SK-N-SH (cell line): ENCODE measurements around the gene OR52I1. TPM values are rescaled to one million over a fixed set of nuclear protein-coding genes. Genes with fewer than 3 reads are reported as not detected.

ENCODE experiments used
- CTCF ChIA-PET: fragments of 300-600, 350-600 bp; formaldehyde crosslinking; extraction: SDS; loops from one replicate; lab custom pipeline; 2021; lab: Yijun Ruan, JAX
- POLR2A ChIA-PET: fragments of 350-600 bp; sonication (Branson Sonifier 250); formaldehyde crosslinking; extraction: SDS; loops from one replicate; lab custom pipeline; 2020; ENCODE audit warnings: antibody characterized with exemption, inconsistent platforms; lab: Yijun Ruan, JAX
- DNase-seq: peaks from one replicate; pipeline ENCODE4 v3.0.0; 2012
- H2AFZ ChIP-seq: fragments of 200-600 bp; sonication (generic); 2 replicates; pipeline ENCODE4 v1.8.1; 2016; ENCODE audit warnings: antibody characterized with exemption, mild to moderate bottlenecking, low read depth
- H3F3A ChIP-seq: fragments of 200-600 bp; sonication (generic); replicated peaks from 2 replicates; pipeline ENCODE3; 2016; ENCODE audit warnings: antibody characterized with exemption, mild to moderate bottlenecking; ENCODE audit not compliant: insufficient read depth
- H3K27ac ChIP-seq, 2 experiments: fragments of 200-500 bp in 1 of 2; fragments of 200-600 bp in 1 of 2; sonication (Bioruptor generic) in 1 of 2; sonication (generic), shearing (Covaris generic) in 1 of 2; 2 replicates each; pipeline versions ENCODE4 v1.5.1 to v1.6.1; 2014 to 2016; ENCODE audit warnings: low read depth in 2 of 2, inconsistent platforms in 1 of 2, low read length in 1 of 2, mild to moderate bottlenecking in 1 of 2, mixed read lengths in 1 of 2
- H3K27me3 ChIP-seq: fragments of 200-600 bp; sonication (generic), shearing (Covaris generic); 2 replicates; pipeline ENCODE4 v1.6.1; 2016; ENCODE audit warnings: mixed run types; ENCODE audit not compliant: insufficient read depth
- H3K36me3 ChIP-seq, 2 experiments: fragments of 200-500 bp in 1 of 2; fragments of 200-600 bp in 1 of 2; sonication (Bioruptor generic) in 1 of 2; sonication (generic) in 1 of 2; replicated peaks in 1 of 2; 2 replicates each; pipeline versions ENCODE3 to v1.5.1; 2014 to 2016; ENCODE audit warnings: low read length in 1 of 2, mild to moderate bottlenecking in 1 of 2; ENCODE audit not compliant: insufficient read depth in 2 of 2, control insufficient read depth in 1 of 2
- H3K4me1 ChIP-seq, 2 experiments: fragments of 200-500 bp in 1 of 2; fragments of 200-600 bp in 1 of 2; sonication (Bioruptor generic) in 1 of 2; sonication (generic), shearing (Covaris generic) in 1 of 2; 2 replicates each; pipeline versions ENCODE4 v1.5.1 to v1.6.1; 2014 to 2016; ENCODE audit warnings: low read depth in 1 of 2, low read length in 1 of 2, mixed run types in 1 of 2; ENCODE audit not compliant: insufficient read depth in 2 of 2, control insufficient read depth in 1 of 2
- H3K4me2 ChIP-seq: fragments of 200-600 bp; sonication (generic), shearing (Covaris generic); 2 replicates; pipeline ENCODE4 v1.6.1; 2017; ENCODE audit warnings: mixed run types
- H3K4me3 ChIP-seq, 2 experiments: fragments of 200-500 bp in 1 of 2; fragments of 200-600 bp in 1 of 2; sonication (Bioruptor generic) in 1 of 2; sonication (generic), shearing (Covaris generic) in 1 of 2; 2 replicates each; pipeline versions ENCODE4 v1.5.1 to v1.8.1; 2014 to 2016; ENCODE audit warnings: low read depth in 2 of 2, inconsistent platforms in 1 of 2, low read length in 1 of 2, mild to moderate bottlenecking in 1 of 2, mixed read lengths in 1 of 2, moderate library complexity in 1 of 2
- H3K79me2 ChIP-seq: fragments of 200-600 bp; sonication (generic); 2 replicates; pipeline ENCODE4 v1.8.1; 2017; ENCODE audit warnings: mild to moderate bottlenecking; ENCODE audit not compliant: insufficient read depth
- H3K9ac ChIP-seq: fragments of 200-600 bp; sonication (generic); 2 replicates; pipeline ENCODE4 v1.6.1; 2017; ENCODE audit warnings: mixed run types
- H3K9me2 ChIP-seq: fragments of 200-600 bp; sonication (generic); 2 replicates; pipeline ENCODE4 v1.6.1; 2017; ENCODE audit warnings: mixed run types
- H3K9me3 ChIP-seq: fragments of 200-600 bp; sonication (generic); 2 replicates; pipeline ENCODE4 v1.6.1; 2017; ENCODE audit warnings: mixed run types, mild to moderate bottlenecking, moderate library complexity
- H4K20me1 ChIP-seq: fragments of 200-600 bp; sonication (generic); 2 replicates; pipeline ENCODE4 v1.6.1; 2017; ENCODE audit warnings: mild to moderate bottlenecking, mixed run types; ENCODE audit not compliant: insufficient read depth
- CHD2 ChIP-seq: fragments of 150-350 bp; IDR thresholded peaks from 2 replicates; pipeline ENCODE4 v1.6.1; 2018; ENCODE audit warnings: low read length; ENCODE audit not compliant: partially characterized antibody
- ELF1 ChIP-seq: IDR thresholded peaks from 2 replicates; pipeline ENCODE4 v1.4.0; 2012
- EP300 ChIP-seq, 2 experiments: IDR thresholded peaks; 2 replicates each; pipeline versions ENCODE4 v1.4.0 to v1.6.1; 2012; ENCODE audit warnings: borderline replicate concordance in 1 of 2, low read depth in 1 of 2, low read length in 1 of 2
- FOSL2 ChIP-seq: IDR thresholded peaks from 2 replicates; pipeline ENCODE4 v1.4.0; 2012; ENCODE audit warnings: low read depth, mild to moderate bottlenecking, moderate library complexity, borderline replicate concordance
- GABPA ChIP-seq: IDR thresholded peaks from 2 replicates; pipeline ENCODE4 v1.4.0; 2012; ENCODE audit warnings: low read depth, mild to moderate bottlenecking
- MAX ChIP-seq: IDR thresholded peaks from 2 replicates; pipeline ENCODE4 v1.4.0; 2012; ENCODE audit warnings: low read depth
- MXI1 ChIP-seq: IDR thresholded peaks from 2 replicates; pipeline ENCODE4 v1.6.1; 2012; ENCODE audit warnings: mild to moderate bottlenecking, low read depth, low read length, improper control_type of control experiment
- NFIC ChIP-seq: IDR thresholded peaks from 2 replicates; pipeline ENCODE4 v1.4.0; 2012; ENCODE audit warnings: borderline replicate concordance
- POLR2AphosphoS5 ChIP-seq: IDR thresholded peaks from 2 replicates; pipeline ENCODE4 v1.6.1; 2012; ENCODE audit warnings: low read depth, low read length
- RCOR1 ChIP-seq: fragments of 150-350 bp; IDR thresholded peaks from 2 replicates; pipeline ENCODE4 v1.6.1; 2017; ENCODE audit warnings: antibody characterized with exemption, low read length
- RFX5 ChIP-seq: IDR thresholded peaks from 2 replicates; pipeline ENCODE4 v1.6.1; 2012; ENCODE audit warnings: mild to moderate bottlenecking, improper control_type of control experiment, low read length
- RXRA ChIP-seq: IDR thresholded peaks from 2 replicates; pipeline ENCODE4 v1.4.0; 2012; ENCODE audit warnings: low read depth, mild to moderate bottlenecking, borderline replicate concordance
- SMC3 ChIP-seq: IDR thresholded peaks from 2 replicates; pipeline ENCODE4 v1.6.1; 2012; ENCODE audit warnings: low read depth, low read length, improper control_type of control experiment
- TAF1 ChIP-seq: IDR thresholded peaks from 2 replicates; pipeline ENCODE4 v1.6.1; 2012; ENCODE audit warnings: low read depth, mild to moderate bottlenecking, low read length, moderate library complexity, borderline replicate concordance
- TCF12 ChIP-seq: IDR thresholded peaks from 2 replicates; pipeline ENCODE4 v1.4.0; 2012
- TEAD4 ChIP-seq: IDR thresholded peaks from 2 replicates; pipeline ENCODE4 v1.4.0; 2012; ENCODE audit warnings: mild to moderate bottlenecking, borderline replicate concordance; ENCODE audit not compliant: insufficient read depth
- ZBTB33 ChIP-seq: IDR thresholded peaks from 2 replicates; pipeline ENCODE4 v1.4.0; 2012; ENCODE audit warnings: low read depth, borderline replicate concordance
- WGBS: methylation state at CpG from one replicate; pipeline ENCODE4 v1.1.6; 2017; ENCODE audit warnings: low lambda C conversion rate; 5-methylcytosine and 5-hydroxymethylcytosine counted together
- polyA plus RNA-seq, 3 experiments: library from polyadenylated mRNA; depleted of rRNA; stranded (reverse); fragments of >200 nt; gene quantifications; 2 replicates each; pipeline ENCODE4 v1.2.3, GENCODE V29; 2012
- TF ChIP-seq, protein P1 (sequence below): IDR thresholded peaks from 2 replicates; pipeline ENCODE4 v1.6.1; 2012; ENCODE audit warnings: mild to moderate bottlenecking, low read depth, low read length, moderate library complexity
- TF ChIP-seq, protein P2 (sequence below): IDR thresholded peaks from 2 replicates; pipeline ENCODE4 v1.4.0; 2012; ENCODE audit warnings: low read depth, borderline replicate concordance
- TF ChIP-seq, protein P3 (sequence below): IDR thresholded peaks from 2 replicates; pipeline ENCODE4; 2012

Gene OR52I1
- polyA plus RNA-seq, 1 of the 3 experiments (the other 2 are of a cell fraction), result not detected

DNA sequence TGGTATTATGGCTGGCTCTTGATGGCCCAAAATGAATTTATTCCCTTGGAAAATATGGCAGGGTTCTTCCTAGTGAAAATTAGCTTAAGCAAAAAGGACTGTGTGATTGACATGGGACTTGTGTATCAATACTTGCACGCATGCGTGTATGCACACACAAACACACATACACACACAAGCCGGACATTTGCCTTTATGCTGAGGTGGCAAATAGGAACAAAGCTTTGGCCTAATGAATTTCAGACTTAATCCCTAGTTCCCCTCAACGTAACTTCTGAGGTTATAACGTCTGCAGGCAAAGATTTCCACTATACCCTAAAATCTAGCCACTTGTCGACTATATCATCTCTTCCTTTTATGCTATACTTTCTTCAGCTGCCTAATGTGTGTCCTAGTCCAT is 15.2 kb upstream of the OR52I1 start:
- Histone ChIP-seq H3F3A (no peaks in the 10 kb centered on the region), H3K27me3 (peaks cover 15% of the 10 kb centered on the region; the same call in 1 of the 2 replicates), H3K9me2 (no peaks in the 10 kb centered on the region), H3K27ac (no peak overlapping the region), H3K79me2 (no peaks in the 10 kb centered on the region), H3K4me1 (no peaks in the 10 kb centered on the region), H4K20me1 (no peaks in the 10 kb centered on the region), H2AFZ (no peak overlapping the region), H3K4me2 (no peak overlapping the region), H3K9ac (no peak overlapping the region), H3K9me3 (no peaks in the 10 kb centered on the region), H3K4me3 (no peak overlapping the region), H3K36me3 (no peaks in the 10 kb centered on the region)
- WGBS, result 23% methylated on average over 6 of the region's 6 CpGs
- DNase-seq, result no peak
- CTCF ChIA-PET, result interaction anchor here (1.4 kb wide), 1 partner anchor 396 kb away, joined by 3 read pairs; no protein-coding TSS in a partner anchor
- POLR2A ChIA-PET, result no interaction called here
- TF ChIP-seq, protein P1, sequence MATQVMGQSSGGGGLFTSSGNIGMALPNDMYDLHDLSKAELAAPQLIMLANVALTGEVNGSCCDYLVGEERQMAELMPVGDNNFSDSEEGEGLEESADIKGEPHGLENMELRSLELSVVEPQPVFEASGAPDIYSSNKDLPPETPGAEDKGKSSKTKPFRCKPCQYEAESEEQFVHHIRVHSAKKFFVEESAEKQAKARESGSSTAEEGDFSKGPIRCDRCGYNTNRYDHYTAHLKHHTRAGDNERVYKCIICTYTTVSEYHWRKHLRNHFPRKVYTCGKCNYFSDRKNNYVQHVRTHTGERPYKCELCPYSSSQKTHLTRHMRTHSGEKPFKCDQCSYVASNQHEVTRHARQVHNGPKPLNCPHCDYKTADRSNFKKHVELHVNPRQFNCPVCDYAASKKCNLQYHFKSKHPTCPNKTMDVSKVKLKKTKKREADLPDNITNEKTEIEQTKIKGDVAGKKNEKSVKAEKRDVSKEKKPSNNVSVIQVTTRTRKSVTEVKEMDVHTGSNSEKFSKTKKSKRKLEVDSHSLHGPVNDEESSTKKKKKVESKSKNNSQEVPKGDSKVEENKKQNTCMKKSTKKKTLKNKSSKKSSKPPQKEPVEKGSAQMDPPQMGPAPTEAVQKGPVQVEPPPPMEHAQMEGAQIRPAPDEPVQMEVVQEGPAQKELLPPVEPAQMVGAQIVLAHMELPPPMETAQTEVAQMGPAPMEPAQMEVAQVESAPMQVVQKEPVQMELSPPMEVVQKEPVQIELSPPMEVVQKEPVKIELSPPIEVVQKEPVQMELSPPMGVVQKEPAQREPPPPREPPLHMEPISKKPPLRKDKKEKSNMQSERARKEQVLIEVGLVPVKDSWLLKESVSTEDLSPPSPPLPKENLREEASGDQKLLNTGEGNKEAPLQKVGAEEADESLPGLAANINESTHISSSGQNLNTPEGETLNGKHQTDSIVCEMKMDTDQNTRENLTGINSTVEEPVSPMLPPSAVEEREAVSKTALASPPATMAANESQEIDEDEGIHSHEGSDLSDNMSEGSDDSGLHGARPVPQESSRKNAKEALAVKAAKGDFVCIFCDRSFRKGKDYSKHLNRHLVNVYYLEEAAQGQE, result no peak
- TF ChIP-seq MXI1 (no peak), CHD2 (no peak), FOSL2 (no peak), MAX (no peak), TCF12 (no peak), SMC3 (no peak), ELF1 (no peak), TEAD4 (no peak), ZBTB33 (no peak), RCOR1 (no peak), RFX5 (no peak), TAF1 (no peak), GABPA (no peak), EP300 (IDR thresholded peaks at IDR 0.05; ENCODE audit: borderline replicate concordance in 1 of 2, low read depth in 1 of 2, low read length in 1 of 2) (no peak), RXRA (no peak), POLR2AphosphoS5 (no peak), NFIC (no peak)
- TF ChIP-seq, protein P2, sequence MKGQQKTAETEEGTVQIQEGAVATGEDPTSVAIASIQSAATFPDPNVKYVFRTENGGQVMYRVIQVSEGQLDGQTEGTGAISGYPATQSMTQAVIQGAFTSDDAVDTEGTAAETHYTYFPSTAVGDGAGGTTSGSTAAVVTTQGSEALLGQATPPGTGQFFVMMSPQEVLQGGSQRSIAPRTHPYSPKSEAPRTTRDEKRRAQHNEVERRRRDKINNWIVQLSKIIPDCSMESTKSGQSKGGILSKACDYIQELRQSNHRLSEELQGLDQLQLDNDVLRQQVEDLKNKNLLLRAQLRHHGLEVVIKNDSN, result no peak
- TF ChIP-seq, protein P3, sequence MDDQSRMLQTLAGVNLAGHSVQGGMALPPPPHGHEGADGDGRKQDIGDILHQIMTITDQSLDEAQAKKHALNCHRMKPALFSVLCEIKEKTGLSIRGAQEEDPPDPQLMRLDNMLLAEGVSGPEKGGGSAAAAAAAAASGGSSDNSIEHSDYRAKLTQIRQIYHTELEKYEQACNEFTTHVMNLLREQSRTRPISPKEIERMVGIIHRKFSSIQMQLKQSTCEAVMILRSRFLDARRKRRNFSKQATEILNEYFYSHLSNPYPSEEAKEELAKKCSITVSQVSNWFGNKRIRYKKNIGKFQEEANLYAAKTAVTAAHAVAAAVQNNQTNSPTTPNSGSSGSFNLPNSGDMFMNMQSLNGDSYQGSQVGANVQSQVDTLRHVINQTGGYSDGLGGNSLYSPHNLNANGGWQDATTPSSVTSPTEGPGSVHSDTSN, result no peak
